HG03139 (cell line): ENCODE data around the gene MED12.

Source experiments
- ATAC-seq: cut with Tn5 transposase; IDR thresholded peaks from one replicate; pipeline ENCODE4 v1.9.1; 2021; ENCODE audit not compliant: unreplicated experiment

The MED12 gene

DNA sequence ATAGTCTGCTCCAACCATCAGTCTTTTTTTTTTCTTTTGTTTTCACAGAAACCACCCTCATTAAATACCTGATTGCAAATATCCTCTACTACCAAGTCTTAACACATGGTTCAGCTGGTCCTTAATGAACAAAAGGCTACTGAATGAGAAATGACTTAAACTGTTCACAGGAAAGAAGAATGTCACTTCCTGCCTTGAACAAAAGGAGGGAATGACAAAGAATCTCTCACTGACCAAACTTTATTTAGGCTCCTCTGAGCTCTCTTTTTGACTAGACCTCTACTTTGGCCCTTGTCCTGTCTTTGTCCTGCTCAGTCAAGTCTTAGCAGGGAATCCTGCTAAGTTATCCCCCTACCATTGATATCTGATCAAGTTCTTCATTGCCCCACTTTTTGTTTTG is 72.9 kb downstream of the MED12 start:
- no peak for ATAC-seq
